Hepatocyte (in vitro differentiated cells): ENCODE results near the gene CDK3. TPM values are rescaled to one million over a fixed set of nuclear protein-coding genes. Genes with fewer than 3 reads are reported as not detected.

Source experiments
- DNase-seq: peaks from one replicate; pipeline ENCODE4 v3.0.0-alpha.2; 2016; ENCODE audit warnings: low spot score
- H2AFZ ChIP-seq: fragments of 200-600 bp; sonication (generic); 2 replicates; pipeline ENCODE4 v1.6.0; 2016; ENCODE audit warnings: antibody characterized with exemption, mild to moderate bottlenecking
- H3K27ac ChIP-seq: fragments of 200-600 bp; sonication (generic); 2 replicates; pipeline ENCODE4 v1.5.1; 2016; ENCODE audit warnings: mild to moderate bottlenecking
- H3K27me3 ChIP-seq: fragments of 200-600 bp; sonication (generic); 2 replicates; pipeline ENCODE4 v1.6.1; 2016
- H3K36me3 ChIP-seq: fragments of 200-600 bp; sonication (generic); replicated peaks from 2 replicates; pipeline ENCODE4 v1.5.1; 2016; ENCODE audit warnings: low read depth; ENCODE audit not compliant: insufficient read depth
- H3K4me1 ChIP-seq: fragments of 200-600 bp; sonication (generic); 2 replicates; pipeline ENCODE4 v1.5.1; 2016; ENCODE audit warnings: mild to moderate bottlenecking, moderate library complexity; ENCODE audit not compliant: insufficient read depth
- H3K4me2 ChIP-seq: fragments of 200-600 bp; sonication (generic); 2 replicates; pipeline ENCODE4 v1.6.0; 2016
- H3K4me3 ChIP-seq: fragments of 200-600 bp; sonication (generic); 2 replicates; pipeline ENCODE4 v1.5.1; 2016; ENCODE audit warnings: mild to moderate bottlenecking
- H3K79me2 ChIP-seq: fragments of 200-600 bp; sonication (generic); 2 replicates; pipeline ENCODE4 v1.6.0; 2017; ENCODE audit warnings: mild to moderate bottlenecking
- H3K9me2 ChIP-seq: fragments of 200-600 bp; sonication (generic); replicated peaks from 2 replicates; pipeline ENCODE4 v1.6.0; 2017; ENCODE audit warnings: mild to moderate bottlenecking; ENCODE audit not compliant: insufficient read depth
- H3K9me3 ChIP-seq: fragments of 200-600 bp; sonication (generic); 2 replicates; pipeline ENCODE4 v1.5.1; 2016; ENCODE audit warnings: low read depth, mild to moderate bottlenecking
- H4K20me1 ChIP-seq: fragments of 200-600 bp; sonication (generic); 2 replicates; pipeline ENCODE4 v1.6.0; 2016; ENCODE audit warnings: mild to moderate bottlenecking; ENCODE audit not compliant: insufficient read depth, poor library complexity, severe bottlenecking
- CTCF ChIP-seq: fragments of 200-600 bp; sonication (generic); IDR thresholded peaks from 2 replicates; pipeline ENCODE4 v1.5.1; 2016; ENCODE audit warnings: antibody characterized with exemption, mild to moderate bottlenecking; ENCODE audit not compliant: poor library complexity
- EZH2 ChIP-seq: fragments of 200-600 bp; sonication (generic); IDR thresholded peaks from 2 replicates; pipeline ENCODE4 v1.6.1; 2016; ENCODE audit warnings: antibody characterized with exemption, mild to moderate bottlenecking, borderline replicate concordance
- EZH2phosphoT487 ChIP-seq: fragments of 200-600 bp; sonication (generic); IDR thresholded peaks from one replicate; pipeline ENCODE4 v1.6.1; 2018; ENCODE audit warnings: antibody characterized with exemption, mild to moderate bottlenecking, low read depth, moderate library complexity; ENCODE audit not compliant: unreplicated experiment, severe bottlenecking
- WGBS: methylation state at CpG from one replicate; pipeline ENCODE4 v1.1.6; 2016; ENCODE audit warnings: low lambda C conversion rate; ENCODE audit errors: missing lambda C conversion rate; 5-methylcytosine and 5-hydroxymethylcytosine counted together
- polyA plus RNA-seq: library from polyadenylated mRNA; unstranded; fragments of >200 nt; fragmentation: Nextera tagmentation; extraction: Ambion mirVana; gene quantifications from 2 replicates; pipeline ENCODE4 v1.2.1, GENCODE V29; 2016
- total RNA-seq: library from RNA; depleted of rRNA; stranded (reverse); fragments of >200 nt; gene quantifications from 2 replicates; pipeline ENCODE4 v1.2.3, GENCODE V29; 2014

CDK3 gene
- total and polyA plus RNA-seq, 2 experiments from 2014 or later = 7.8 to 10.6 TPM

GRCh38 chr17:76034428-76035350 lies 34.0 kb downstream of the CDK3 start:
- Histone ChIP-seq H3K27ac (no peak overlapping the region), H3K4me2 (no peak overlapping the region)
- no peak for DNase-seq

DNA sequence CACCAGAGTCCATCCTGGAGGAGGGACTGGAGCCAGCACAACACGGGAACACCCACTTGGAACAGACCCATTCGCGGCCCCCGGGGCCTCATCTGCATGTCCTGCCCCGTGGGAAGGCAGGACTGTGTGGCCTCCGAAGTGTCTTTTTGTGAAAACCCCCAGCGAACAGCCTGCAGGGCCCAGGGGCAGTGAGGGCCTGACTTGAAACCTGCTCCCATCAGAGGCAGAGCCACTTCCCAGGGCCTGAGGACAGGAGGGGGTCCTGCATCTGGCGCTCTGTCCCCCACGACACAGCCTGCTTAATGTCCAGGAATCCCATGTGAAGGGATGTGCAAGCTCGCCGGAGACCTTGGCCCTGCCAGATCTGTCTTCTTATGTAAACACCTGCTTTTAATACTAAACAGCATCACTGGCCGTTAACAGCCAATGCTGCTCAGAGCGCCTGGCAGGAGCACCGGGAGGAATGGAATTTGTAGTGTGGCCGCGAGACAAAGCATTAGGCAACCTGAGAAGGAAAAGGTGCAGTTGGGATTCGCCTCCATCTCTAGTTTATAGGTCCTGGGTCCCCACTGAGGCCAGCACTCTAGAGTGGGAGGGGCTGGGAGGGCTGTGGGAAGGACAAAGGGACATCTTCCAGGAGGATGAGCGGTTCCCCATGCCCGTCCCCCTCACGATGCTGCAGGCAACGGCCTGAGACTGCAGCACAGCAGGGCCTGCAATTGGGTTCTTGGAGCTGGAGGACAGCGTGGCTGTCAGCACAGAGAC lies 36.0 kb downstream of the CDK3 start:
- Histone ChIP-seq H3K9me3 (no peaks in the 10 kb centered on the region), H3K4me1 (peaks cover 5% of the 10 kb centered on the region), H3K36me3 (no peaks in the 10 kb centered on the region), H3K4me2 (peak overlapping the region; percentile 43), H4K20me1 (no peaks in the 10 kb centered on the region), H3K27me3 (no peaks in the 10 kb centered on the region), H3K9me2 (no peaks in the 10 kb centered on the region), H2AFZ (no peak overlapping the region), H3K4me3 (no peak overlapping the region), H3K79me2 (no peaks in the 10 kb centered on the region), H3K27ac (no peak overlapping the region)
- DNase-seq = no peak
- WGBS = 56% methylated on average over 22 of the region's 22 CpGs
- TF ChIP-seq EZH2phosphoT487 = no peak
- no peak for TF ChIP-seq CTCF
- TF ChIP-seq EZH2 = no peak

More at GRCh38 chr17:76034428-76035350, 34.0 kb downstream of the CDK3 start:
- 86% methylated on average over 13 of the region's 13 CpGs for WGBS
- Histone ChIP-seq H3K27me3 (no peaks in the 10 kb centered on the region), H3K36me3 (no peaks in the 10 kb centered on the region), H3K79me2 (no peaks in the 10 kb centered on the region), H3K4me1 (peaks cover 9% of the 10 kb centered on the region), H3K9me2 (no peaks in the 10 kb centered on the region), H2AFZ (no peak overlapping the region), H3K9me3 (no peaks in the 10 kb centered on the region), H4K20me1 (no peaks in the 10 kb centered on the region), H3K4me3 (no peak overlapping the region)
- TF ChIP-seq EZH2 = no peak
- no peak for TF ChIP-seq EZH2phosphoT487
- TF ChIP-seq CTCF = no peak

GRCh38 chr17:76038050-76038449 lies 37.4 kb downstream of the CDK3 start:
- no peak for DNase-seq
- Histone ChIP-seq H3K4me2 (no peak overlapping the region), H3K36me3 (no peaks in the 10 kb centered on the region), H3K4me1 (peaks cover 5% of the 10 kb centered on the region), H3K9me2 (no peaks in the 10 kb centered on the region), H3K27me3 (no peaks in the 10 kb centered on the region), H3K79me2 (no peaks in the 10 kb centered on the region), H2AFZ (no peak overlapping the region), H3K27ac (no peak overlapping the region), H3K9me3 (no peaks in the 10 kb centered on the region), H4K20me1 (no peaks in the 10 kb centered on the region), H3K4me3 (no peak overlapping the region)
- 71% methylated on average over 3 of the region's 3 CpGs for WGBS
- TF ChIP-seq EZH2phosphoT487 (no peak), CTCF (no peak), EZH2 (no peak)
